ENCODE results near the gene CRK. TPM values are rescaled to one million over a fixed set of nuclear protein-coding genes. Genes with fewer than 3 reads are reported as not detected.
A peak's percentile ranks its signal among the peaks of the same experiment; 100 is the strongest.
"Not testable (repeated sequence)": the region's sequence is repeated elsewhere in the genome, so short reads cannot be mapped to it uniquely, and the experiment has no call there.

The CRK gene
- total and polyA plus RNA-seq, 9 donors: 34.0 to 56.1 (median 43.6) TPM

DNA sequence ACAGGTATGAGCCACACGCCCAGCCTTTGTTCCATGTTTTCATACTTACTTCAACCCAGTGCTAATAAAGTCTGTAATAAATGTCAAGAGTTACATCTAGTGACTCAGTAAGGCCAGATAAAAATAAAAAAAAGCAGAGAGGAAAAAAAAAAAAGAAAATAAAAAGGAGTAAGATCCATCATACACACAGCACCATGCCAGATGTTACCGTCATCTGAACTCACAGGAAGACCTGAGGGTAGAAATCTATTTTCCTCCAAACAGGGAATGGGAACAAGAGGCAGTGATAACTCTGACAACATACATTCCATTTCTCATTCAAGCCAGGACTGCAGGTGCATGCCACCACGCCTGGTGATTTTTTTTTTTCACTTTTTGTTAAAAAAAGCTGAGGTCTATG is 20.7 kb downstream of the CRK start:
- peaks cover 42% of the 10 kb centered on the region for H3K36me3 ChIP-seq (ENCODE audit: control insufficient read depth, insufficient read depth, low read length)
- H3K4me1 ChIP-seq (ENCODE audit: control insufficient read depth, insufficient read depth, low read length): no peaks in the 10 kb centered on the region
- WGBS (ENCODE audit: insufficient coverage): no CpG with 5 or more reads among the region's 3 CpGs

DNA sequence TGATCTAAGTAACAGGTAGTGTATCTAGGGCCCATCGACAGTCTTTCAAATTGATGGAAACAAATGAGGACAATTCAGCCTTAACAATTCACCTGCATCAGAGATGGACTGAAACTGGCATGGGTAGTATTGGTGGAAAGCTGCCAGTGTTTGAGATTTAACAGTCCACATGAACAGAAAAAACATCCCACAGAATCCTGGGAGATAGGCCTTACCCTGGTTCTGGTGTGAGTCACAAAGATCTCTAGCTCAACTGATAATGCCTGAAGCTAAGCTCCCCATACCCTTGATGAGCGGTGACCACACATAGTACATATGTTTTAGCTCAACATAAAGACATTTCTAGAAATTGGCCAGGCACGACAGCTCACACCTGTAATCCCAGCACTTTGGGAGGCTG is 21.9 kb downstream of the CRK start:
- Histone ChIP-seq H3K27ac (ENCODE audit: low read length) (no peak overlapping the region), H3K4me3 (ENCODE audit: low read length) (no peak overlapping the region), H3K27me3 (ENCODE audit: control insufficient read depth, insufficient read depth, low read length) (no peaks in the 10 kb centered on the region), H3K36me3 (ENCODE audit: control insufficient read depth, insufficient read depth, low read length) (peaks cover 47% of the 10 kb centered on the region), H3K4me1 (ENCODE audit: control insufficient read depth, insufficient read depth, low read length) (no peaks in the 10 kb centered on the region), H3K9me3 (replicated peaks; ENCODE audit: control insufficient read depth, low read depth, low read length) (no peaks in the 10 kb centered on the region)
- no peak for DNase-seq
- 96% methylated on average over 2 of the region's 3 CpGs for WGBS (ENCODE audit: insufficient coverage)

More for the DNA sequence above, 20.7 kb downstream of the CRK start:
- no peak overlapping the region for H3K4me3 ChIP-seq (ENCODE audit: low read length)
- DNase-seq: no peak
- no peaks in the 10 kb centered on the region for H3K27me3 ChIP-seq (ENCODE audit: control insufficient read depth, insufficient read depth, low read length)
- no peaks in the 10 kb centered on the region for H3K9me3 ChIP-seq (replicated peaks; ENCODE audit: control insufficient read depth, low read depth, low read length)
- H3K27ac ChIP-seq (ENCODE audit: low read length): no peak overlapping the region

DNA sequence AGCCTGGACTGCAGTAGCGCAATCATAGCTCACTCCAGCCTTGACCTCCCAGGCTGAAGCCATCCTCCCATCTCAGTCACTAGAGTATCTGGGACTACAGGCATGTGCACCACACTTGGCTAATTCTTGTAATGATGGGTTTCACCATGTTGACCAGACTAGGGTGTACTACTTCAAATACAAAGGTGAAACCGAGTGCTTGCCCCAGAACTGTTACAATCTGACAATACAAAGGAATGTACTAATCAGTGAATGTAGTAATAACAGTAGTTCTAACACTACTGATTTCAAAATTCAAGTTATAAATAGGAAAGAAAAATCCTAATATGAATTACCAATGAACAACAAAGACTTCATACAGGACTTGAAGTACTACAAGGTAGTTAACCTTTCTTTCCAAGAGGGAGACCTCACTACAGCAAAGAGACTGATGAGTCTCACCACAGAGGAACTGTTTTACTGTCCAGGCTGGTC is 24.4 kb downstream of the CRK start:
- peaks cover 48% of the 10 kb centered on the region for H3K36me3 ChIP-seq (ENCODE audit: control insufficient read depth, insufficient read depth, low read length)
- H3K27ac ChIP-seq (ENCODE audit: low read length): no peak overlapping the region
- DNase-seq: no peak
- H3K4me3 ChIP-seq (ENCODE audit: low read length): no peak overlapping the region
- H3K4me1 ChIP-seq (ENCODE audit: control insufficient read depth, insufficient read depth, low read length): no peaks in the 10 kb centered on the region
- 100% methylated on average over 1 of the region's 2 CpGs for WGBS (ENCODE audit: insufficient coverage)
- no peaks in the 10 kb centered on the region for H3K9me3 ChIP-seq (replicated peaks; ENCODE audit: control insufficient read depth, low read depth, low read length)
- no peaks in the 10 kb centered on the region for H3K27me3 ChIP-seq (ENCODE audit: control insufficient read depth, insufficient read depth, low read length)

DNA sequence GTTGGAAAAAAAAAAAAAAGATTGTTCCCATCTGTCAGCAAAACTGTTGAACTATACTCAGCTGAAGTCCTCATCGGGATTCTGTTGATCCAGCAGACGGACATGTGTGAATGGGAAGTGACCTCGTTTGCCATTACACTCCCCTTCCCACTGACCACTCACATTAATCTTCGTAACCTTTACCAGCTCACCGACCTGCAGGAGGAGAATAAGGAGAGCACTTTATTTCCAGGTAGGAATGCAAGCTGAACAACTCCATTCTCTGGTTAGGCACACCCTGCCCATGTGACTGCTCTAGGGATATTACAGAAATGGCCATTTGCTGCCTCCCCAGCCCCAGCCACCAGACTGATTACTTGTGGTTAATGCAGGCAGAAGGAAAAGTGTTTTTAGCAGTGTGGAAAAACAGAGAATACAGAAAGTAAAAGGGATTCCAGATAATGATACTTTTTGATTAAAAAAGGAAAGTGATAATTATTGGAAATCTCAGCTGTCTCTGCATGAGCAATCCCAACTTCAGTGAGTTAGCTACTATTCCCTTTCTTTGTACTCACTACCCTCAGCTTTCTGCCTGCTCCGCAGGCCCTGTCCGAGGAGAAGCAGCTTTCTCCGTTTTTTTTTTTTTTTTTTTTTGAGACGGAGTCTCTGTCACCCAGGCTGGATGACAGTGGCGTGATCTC is 32.4 kb downstream of the CRK start:
- Histone ChIP-seq H3K9me3 (replicated peaks; ENCODE audit: control insufficient read depth, low read depth, low read length) (no peaks in the 10 kb centered on the region), H3K36me3 (ENCODE audit: control insufficient read depth, insufficient read depth, low read length) (peaks cover 48% of the 10 kb centered on the region), H3K4me1 (ENCODE audit: control insufficient read depth, insufficient read depth, low read length) (no peaks in the 10 kb centered on the region), H3K4me3 (ENCODE audit: low read length) (no peak overlapping the region), H3K27ac (ENCODE audit: low read length) (no peak overlapping the region), H3K27me3 (ENCODE audit: control insufficient read depth, insufficient read depth, low read length) (no peaks in the 10 kb centered on the region)
- DNase-seq: peak; percentile 35
- WGBS (ENCODE audit: insufficient coverage): 77% methylated on average over 3 of the region's 10 CpGs

DNA sequence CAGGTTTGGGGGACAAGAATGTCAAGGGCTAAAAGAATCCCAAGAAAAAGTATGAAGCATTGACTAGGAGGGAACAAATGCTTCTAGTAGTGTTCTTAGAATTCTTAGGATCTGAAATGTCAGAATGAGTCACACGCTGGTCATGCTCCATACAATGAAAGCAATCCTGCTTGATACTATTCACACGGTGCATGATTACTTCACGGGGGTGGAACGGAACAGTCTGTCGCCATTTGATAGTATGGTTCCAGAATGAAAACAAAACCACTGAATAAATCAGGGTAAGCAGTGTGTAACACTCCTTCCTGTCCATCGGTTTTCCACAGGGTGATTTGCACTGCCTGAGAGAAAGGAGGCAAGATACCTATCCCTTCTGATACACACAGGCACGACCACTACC is 33.1 kb downstream of the CRK start:
- WGBS (ENCODE audit: insufficient coverage): no CpG with 5 or more reads among the region's 7 CpGs
- DNase-seq: no peak

DNA sequence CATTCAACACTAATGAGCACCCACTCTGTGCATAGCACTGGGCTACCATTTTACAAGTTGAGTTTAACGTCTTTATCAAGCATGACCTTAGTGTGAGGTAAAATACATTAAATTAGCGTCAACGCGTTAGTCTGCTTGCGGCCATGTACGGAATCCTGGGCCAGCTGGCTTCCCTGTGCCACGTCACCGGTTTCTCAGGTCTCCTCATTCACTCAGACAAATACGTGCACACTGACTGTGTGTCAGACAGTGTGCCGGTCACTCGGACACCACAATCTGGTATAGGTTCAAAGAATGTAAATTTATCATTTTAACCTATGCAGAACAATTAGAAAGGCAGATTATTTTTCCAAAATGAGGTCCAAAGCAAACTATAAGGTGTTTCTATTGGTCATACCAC is 34.6 kb downstream of the CRK start:
- 90% methylated on average over 2 of the region's 11 CpGs for whole genome bisulfite sequencing (ENCODE audit: insufficient coverage)
- Histone ChIP-seq H3K27ac (ENCODE audit: low read length) (no peak overlapping the region), H3K4me1 (ENCODE audit: control insufficient read depth, insufficient read depth, low read length) (no peaks in the 10 kb centered on the region), H3K9me3 (replicated peaks; ENCODE audit: control insufficient read depth, low read depth, low read length) (no peaks in the 10 kb centered on the region), H3K4me3 (ENCODE audit: low read length) (no peak overlapping the region), H3K27me3 (ENCODE audit: control insufficient read depth, insufficient read depth, low read length) (no peaks in the 10 kb centered on the region), H3K36me3 (ENCODE audit: control insufficient read depth, insufficient read depth, low read length) (peaks cover 48% of the 10 kb centered on the region)
- DNase-seq: no peak

More for the DNA sequence above, 33.1 kb downstream of the CRK start:
- Histone ChIP-seq H3K4me3 (ENCODE audit: low read length) (no peak overlapping the region), H3K27ac (ENCODE audit: low read length) (no peak overlapping the region), H3K36me3 (ENCODE audit: control insufficient read depth, insufficient read depth, low read length) (peaks cover 51% of the 10 kb centered on the region), H3K4me1 (ENCODE audit: control insufficient read depth, insufficient read depth, low read length) (no peaks in the 10 kb centered on the region), H3K27me3 (ENCODE audit: control insufficient read depth, insufficient read depth, low read length) (no peaks in the 10 kb centered on the region), H3K9me3 (replicated peaks; ENCODE audit: control insufficient read depth, low read depth, low read length) (no peaks in the 10 kb centered on the region)

DNA sequence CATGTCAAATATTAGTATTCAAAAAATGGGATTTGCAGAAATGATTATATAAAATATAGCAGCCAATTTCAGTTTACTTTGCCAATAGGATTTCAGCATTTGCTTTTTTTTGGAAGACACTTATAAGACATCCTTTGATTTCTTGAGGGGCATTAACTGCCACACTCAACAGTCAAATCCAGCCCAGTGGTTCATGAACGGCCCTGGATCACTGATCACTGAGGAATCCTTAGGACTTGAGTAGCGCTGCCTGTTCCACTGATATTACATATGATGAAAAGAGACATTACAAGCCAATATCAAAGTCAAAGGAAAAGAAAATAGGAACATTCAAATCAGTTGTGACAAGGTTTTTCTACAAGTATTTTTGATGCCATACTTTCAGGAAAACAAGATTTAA is 35.1 kb downstream of the CRK start:
- H3K27ac ChIP-seq (ENCODE audit: low read length): no peak overlapping the region
- no peak for DNase-seq
- no peaks in the 10 kb centered on the region for H3K9me3 ChIP-seq (replicated peaks; ENCODE audit: control insufficient read depth, low read depth, low read length)
- peaks cover 44% of the 10 kb centered on the region for H3K36me3 ChIP-seq (ENCODE audit: control insufficient read depth, insufficient read depth, low read length)
- no peaks in the 10 kb centered on the region for H3K27me3 ChIP-seq (ENCODE audit: control insufficient read depth, insufficient read depth, low read length)
- H3K4me1 ChIP-seq (ENCODE audit: control insufficient read depth, insufficient read depth, low read length): no peaks in the 10 kb centered on the region
- no peak overlapping the region for H3K4me3 ChIP-seq (ENCODE audit: low read length)
- WGBS (ENCODE audit: insufficient coverage): no CpG with 5 or more reads among the region's 2 CpGs

DNA sequence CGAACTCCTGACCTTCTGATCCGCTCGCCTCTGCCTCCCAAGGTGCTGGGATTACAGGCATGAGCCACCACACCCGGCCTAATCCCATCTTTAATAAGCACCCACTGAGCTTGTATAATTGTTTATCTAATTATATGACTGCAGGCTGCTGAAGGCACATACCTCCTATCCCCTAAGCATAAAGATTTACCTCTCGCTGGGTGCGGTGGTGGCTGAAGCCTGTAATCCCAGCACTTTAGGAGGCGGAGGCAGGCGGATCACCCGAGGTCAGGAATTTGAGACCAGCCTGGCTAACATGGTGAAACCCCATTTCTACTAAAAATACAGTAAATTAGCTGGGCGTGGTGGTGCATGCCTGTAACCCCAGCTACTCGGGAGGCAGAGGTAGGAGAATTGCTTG is 35.9 kb downstream of the CRK start:
- no peak overlapping the region for H3K27ac ChIP-seq (ENCODE audit: low read length)
- DNase-seq: no peak
- peaks cover 36% of the 10 kb centered on the region for H3K36me3 ChIP-seq (ENCODE audit: control insufficient read depth, insufficient read depth, low read length)
- no peaks in the 10 kb centered on the region for H3K27me3 ChIP-seq (ENCODE audit: control insufficient read depth, insufficient read depth, low read length)
- no peaks in the 10 kb centered on the region for H3K4me1 ChIP-seq (ENCODE audit: control insufficient read depth, insufficient read depth, low read length)
- WGBS (ENCODE audit: insufficient coverage): 95% methylated on average over 4 of the region's 11 CpGs
- H3K4me3 ChIP-seq (ENCODE audit: low read length): no peak overlapping the region
- no peaks in the 10 kb centered on the region for H3K9me3 ChIP-seq (replicated peaks; ENCODE audit: control insufficient read depth, low read depth, low read length)

DNA sequence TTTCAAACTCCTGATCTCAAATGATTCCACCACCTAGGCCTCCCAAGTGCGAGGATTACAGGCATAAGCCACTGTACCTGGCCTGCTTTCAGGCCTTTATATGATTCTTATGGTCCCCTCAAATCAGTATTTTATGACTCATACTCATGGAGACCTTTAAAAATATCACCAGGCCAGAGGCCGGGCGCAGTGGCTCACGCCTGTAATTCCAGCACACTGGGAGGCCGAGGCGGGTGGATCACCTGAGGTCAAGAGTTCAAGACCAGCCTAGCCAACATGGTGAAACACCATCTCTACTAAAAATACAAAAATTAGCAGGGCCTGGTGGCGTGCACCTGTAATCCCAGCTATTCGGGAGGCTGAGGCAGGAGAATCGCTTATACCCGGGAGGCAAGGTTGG is 37.6 kb downstream of the CRK start:
- H3K9me3 ChIP-seq (replicated peaks; ENCODE audit: control insufficient read depth, low read depth, low read length); H3K4me1 ChIP-seq (ENCODE audit: control insufficient read depth, insufficient read depth, low read length); H3K4me3 ChIP-seq (ENCODE audit: low read length); H3K27me3 ChIP-seq (ENCODE audit: control insufficient read depth, insufficient read depth, low read length); DNase-seq; H3K27ac ChIP-seq (ENCODE audit: low read length): not testable (repeated sequence)
- H3K36me3 ChIP-seq (ENCODE audit: control insufficient read depth, insufficient read depth, low read length): peaks cover 29% of the 10 kb centered on the region
- WGBS (ENCODE audit: insufficient coverage): 94% methylated on average over 5 of the region's 10 CpGs

DNA sequence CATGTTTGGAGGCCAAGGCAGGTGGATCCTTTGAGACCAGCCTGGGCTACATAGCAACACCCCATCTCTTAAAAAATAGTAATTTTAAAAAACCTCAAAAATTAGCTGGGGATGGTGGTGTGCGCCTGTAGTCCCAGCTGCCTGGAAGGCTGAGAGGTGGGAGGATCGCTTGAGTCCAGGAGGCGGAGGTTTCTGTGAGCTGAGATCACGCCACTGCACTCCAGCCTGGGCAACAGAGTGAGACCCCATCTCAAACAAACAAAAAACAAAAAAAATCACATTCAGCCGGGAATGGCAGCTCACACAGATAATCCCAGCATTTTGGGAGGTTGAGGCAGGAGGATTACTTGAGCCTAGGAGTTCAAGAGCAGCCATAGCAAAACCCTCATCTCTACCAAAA is 39.6 kb downstream of the CRK start:
- WGBS (ENCODE audit: insufficient coverage): no CpG with 5 or more reads among the region's 5 CpGs
- H3K27ac ChIP-seq (ENCODE audit: low read length): no peak overlapping the region
- peaks cover 3% of the 10 kb centered on the region for H3K4me1 ChIP-seq (ENCODE audit: control insufficient read depth, insufficient read depth, low read length)
- H3K36me3 ChIP-seq (ENCODE audit: control insufficient read depth, insufficient read depth, low read length): peaks cover 14% of the 10 kb centered on the region
- H3K4me3 ChIP-seq (ENCODE audit: low read length): no peak overlapping the region
- H3K27me3 ChIP-seq (ENCODE audit: control insufficient read depth, insufficient read depth, low read length): no peaks in the 10 kb centered on the region
- peaks cover 5% of the 10 kb centered on the region for H3K9me3 ChIP-seq (replicated peaks; ENCODE audit: control insufficient read depth, low read depth, low read length)
- DNase-seq: no peak

DNA sequence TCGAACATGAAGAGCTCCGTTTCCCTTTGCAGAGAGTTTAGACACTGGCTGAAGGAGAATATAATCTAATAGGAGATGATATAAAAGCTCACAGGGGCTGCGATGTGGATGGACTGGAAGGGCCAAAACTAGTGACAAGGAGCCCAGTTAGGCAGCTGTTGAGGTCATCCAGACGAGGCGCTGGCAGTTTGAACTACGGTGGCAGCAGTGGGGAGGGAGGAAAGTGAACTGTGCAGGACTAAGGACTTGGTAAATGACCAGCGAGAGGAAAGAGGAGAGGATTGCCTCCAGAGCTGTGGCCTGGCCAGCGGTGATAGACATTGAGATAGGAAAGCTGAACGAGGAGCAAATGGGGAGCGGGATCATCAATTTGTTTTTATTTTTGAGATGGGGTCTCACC is 41.4 kb downstream of the CRK start:
- Histone ChIP-seq H3K4me1 (ENCODE audit: control insufficient read depth, insufficient read depth, low read length) (peaks cover 3% of the 10 kb centered on the region), H3K4me3 (ENCODE audit: low read length) (no peak overlapping the region), H3K9me3 (replicated peaks; ENCODE audit: control insufficient read depth, low read depth, low read length) (peaks cover 5% of the 10 kb centered on the region), H3K36me3 (ENCODE audit: control insufficient read depth, insufficient read depth, low read length) (peaks cover 5% of the 10 kb centered on the region), H3K27me3 (ENCODE audit: control insufficient read depth, insufficient read depth, low read length) (no peaks in the 10 kb centered on the region), H3K27ac (ENCODE audit: low read length) (no peak overlapping the region)
- no peak for DNase-seq
- 73% methylated on average over 10 of the region's 10 CpGs for WGBS (ENCODE audit: insufficient coverage)
